NOMO-1 treated with dmso at 0.1 percent for 144 hours (cell line): ENCODE results near the gene SERPINE1.

ENCODE experiments used
- DNase-seq: peaks from one replicate; lab custom pipeline; 2025; ENCODE audit not compliant: unreplicated experiment; lab: John Stamatoyannopoulos, UW

SERPINE1 gene

DNA sequence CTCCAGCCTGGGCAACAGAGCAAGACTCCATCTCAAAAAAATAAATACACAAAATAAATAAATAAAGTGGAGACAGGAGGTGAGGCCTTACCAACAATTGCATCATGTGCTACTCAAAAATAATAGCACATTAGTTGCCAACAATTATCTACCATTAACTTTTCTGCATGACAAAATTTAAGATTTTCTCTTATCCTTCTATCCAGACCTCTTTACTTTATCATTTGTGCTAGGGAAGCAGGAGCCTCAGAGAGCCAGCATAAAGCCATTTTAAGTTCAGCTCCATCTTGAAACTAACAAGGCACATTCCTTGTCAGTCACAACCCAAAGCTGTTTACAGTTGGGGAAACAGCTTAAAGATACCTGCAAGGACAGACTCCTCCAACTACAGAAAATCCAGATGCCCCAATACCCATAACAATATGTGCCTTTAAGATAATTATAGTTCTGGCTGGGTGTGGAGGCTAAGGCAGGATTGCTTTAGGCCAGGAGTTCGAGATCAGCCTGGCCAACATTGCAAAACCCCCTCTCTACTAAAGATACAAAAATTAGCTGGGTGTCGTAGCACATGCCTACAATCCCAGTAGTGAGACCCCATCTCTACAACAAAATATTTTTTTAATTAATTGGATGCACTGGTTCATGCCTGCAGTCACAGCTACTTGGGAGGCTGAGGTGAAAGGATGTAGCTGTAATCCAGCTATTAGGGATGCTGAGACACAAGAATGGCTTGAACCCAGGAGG lies 25.2 kb downstream of the SERPINE1 start:
- no peak for DNase-seq

DNA sequence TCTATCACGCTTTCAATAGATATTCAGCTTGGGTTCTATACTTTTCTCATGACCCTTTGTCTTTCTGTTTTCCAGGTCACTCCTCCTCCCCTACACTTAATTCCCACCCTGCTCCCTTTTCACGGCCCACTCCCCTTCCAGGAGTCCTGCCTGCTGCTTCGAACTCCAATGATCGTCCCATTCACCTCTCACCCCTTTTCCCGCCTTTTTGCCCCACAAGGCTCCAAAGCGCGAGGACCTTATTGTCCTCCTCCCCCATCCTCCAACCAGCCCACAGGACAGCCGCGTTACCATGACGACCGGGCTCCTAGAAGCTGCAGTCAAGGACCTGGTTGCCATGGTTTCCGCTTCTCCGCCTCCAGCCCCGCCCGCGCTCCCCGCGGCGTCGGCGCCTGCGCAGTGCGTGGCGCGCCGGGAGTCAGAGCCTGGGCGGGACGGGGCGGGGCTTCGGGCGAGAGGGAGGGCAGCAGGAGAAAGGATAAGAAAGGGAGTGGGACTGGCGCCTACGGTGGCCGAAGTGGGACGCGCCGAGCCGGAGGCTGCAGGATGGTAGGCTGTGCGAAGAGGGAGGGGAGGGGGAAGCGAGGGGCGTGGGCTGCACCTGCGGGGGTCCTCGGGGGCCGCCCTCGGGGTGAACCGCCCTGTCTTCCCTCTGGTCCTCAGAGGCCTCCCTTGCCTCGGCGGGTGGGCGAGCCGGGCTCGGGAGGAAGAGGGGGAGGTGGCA lies 27.2 kb downstream of the SERPINE1 start, which contains the start of gene AP1S1:
TSS of gene AP1S1 (plus strand) at position 508 of the 724 bp plus-strand sequence. CDS start at position 547, 39 bp downstream.
- peak; percentile 91 for DNase-seq

DNA sequence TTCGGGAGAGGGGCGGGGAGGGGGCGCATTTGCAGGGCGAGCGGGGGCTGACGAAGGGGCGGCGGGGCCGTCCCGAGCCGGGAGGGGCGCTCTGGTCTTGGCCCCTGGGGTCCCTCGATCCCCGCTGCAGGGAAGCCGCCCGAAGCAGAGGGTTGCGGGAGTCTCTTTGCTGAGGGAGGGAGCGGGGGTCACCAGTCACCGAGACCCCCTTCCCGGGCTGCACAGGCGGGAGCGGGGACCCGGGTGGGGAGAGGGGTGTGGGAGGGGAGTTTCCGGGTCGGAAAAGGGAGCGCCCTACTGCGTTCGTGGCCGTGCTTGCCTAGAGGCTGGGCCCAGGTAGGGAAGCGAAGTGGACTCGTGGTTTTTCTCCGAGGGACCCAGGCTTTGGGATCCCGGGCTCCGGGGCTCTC lies 27.8 kb downstream of the SERPINE1 start:
- no peak for DNase-seq

DNA sequence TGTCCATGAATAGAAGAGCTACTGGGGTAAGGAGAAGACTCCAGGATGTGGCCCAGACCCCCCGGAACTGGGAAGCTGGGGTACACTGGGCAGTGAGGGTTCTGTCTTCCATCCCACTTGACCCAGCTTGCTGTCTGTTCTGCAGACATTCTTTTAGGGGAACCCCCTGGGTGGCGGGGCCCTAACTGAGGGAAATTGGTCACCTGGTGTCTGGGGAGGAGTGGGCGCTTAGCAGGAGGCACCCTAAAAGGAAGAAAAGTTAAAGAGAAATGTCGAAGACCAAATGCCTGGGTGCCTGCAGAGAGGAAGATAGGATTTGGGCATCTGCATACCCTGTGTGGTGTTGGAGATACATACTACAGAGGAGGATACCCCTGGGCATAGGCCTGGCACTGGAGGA lies 28.4 kb downstream of the SERPINE1 start:
- no peak for DNase-seq

DNA sequence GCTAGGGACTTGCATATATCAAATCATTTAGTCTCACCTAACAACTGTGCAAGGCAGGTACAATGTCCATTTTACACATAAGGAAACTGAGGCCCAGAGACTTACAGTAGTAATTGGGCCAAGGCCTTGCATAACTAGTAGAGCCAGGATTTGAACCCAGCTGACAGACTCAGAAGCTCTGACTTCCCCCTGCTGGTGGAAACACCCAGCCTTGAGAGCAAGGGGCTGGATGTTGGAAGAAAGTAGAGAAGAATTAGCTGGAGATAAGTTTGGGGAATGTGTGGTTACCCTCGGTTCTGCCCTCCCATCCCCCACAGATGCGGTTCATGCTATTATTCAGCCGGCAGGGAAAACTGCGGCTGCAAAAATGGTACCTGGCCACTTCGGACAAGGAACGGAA lies 29.4 kb downstream of the SERPINE1 start:
- DNase-seq, result no peak

DNA sequence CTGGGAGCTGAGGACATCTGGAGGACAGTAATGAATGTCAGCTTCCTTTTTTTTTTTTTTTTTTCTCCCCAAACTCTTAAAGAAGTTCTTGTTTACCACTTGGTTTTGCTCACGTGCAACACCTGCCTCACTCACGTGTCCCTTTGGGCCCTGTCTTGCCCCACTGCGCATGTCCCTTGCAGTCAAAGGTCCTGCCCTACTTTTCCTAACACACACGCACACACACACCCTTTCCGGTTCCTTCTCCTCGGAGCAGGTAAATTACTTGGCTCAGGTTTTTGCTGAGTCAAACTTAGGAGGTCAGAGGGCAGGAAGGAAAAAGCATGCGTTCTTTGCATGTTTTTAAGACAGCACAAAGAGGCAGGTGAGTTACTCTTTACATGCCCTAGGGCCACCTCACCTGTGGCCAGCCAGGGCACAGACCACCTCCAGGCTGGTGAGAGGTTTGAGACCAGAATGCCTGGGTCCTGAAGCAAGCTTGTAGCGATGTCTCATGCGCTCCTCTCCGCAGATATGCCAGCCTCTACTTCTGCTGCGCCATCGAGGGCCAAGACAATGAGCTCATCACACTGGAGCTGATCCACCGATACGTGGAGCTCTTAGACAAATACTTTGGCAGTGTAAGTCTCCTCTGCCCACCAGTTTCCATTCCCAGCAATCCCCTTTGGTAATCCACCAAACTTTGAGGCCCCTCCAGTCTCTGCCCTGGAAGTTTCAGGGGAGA lies 30.1 kb downstream of the SERPINE1 start:
- DNase-seq, result no peak

DNA sequence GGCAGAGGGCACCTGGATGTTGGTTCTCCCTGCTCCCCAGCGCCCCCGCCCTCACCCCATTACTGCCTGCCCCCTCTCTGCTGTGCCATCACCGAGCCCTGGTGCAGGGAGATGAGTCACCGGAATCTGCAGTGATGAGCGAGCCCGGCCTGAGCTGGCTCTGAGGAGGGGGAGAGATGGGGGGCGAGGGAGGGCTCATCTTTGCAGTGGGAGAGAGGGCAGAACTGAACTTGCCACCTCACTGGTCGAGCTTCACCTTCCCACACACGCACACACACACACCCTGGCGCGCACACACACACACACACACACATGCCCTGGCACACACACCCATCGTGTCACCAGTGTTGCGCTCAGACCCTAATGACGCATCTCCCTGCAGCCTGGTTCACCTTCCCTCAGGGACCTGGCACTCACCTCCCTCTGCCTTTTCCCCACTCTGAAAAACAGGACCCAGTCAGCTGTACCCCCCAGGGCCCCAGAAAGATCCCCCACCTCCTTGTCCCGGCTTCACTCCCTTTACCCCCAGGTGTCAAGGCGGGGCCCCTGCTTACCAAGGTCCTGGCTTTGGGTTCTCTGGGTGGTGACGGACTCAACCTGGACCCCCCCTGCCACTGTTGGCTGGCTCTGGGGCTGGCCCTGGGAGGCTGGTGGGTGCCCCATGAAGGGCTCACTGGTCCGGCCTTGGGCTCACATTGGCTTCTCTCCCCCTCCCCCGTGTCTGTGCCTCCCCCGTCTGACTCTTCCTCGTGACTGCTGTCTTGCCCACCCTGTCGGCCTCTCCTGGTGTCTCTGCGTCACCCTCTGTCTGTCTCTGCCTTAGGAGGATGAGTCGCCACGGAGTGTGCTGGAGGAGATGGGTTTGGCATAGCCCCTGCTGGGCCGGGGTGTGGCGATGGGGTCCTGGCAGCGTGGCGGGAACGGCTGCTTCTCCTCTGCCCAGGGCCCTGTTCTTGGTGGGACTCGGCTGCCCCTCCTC lies 33.1 kb downstream of the SERPINE1 start:
- DNase-seq, result no peak

DNA sequence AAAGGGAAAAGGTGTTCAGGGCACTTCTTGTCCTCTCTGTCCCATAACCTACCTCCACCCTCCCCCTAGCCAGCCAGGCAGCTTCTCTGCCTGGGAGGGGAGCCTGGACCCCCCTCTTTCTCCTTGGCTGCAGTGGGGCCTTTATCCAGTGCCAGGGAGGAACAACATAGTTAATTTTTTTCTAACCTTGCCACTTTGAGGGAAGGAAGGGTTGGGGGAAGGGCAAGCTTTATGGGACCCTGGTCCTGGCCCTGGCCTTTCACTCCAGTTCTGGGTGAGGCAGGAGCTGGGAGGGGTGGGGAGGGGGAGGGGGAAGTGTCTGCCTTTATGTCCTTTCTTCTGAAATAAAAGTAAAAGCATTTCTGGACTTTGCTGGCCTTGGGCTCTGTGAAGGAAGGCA lies 34.0 kb downstream of the SERPINE1 start:
- DNase-seq, result no peak

DNA sequence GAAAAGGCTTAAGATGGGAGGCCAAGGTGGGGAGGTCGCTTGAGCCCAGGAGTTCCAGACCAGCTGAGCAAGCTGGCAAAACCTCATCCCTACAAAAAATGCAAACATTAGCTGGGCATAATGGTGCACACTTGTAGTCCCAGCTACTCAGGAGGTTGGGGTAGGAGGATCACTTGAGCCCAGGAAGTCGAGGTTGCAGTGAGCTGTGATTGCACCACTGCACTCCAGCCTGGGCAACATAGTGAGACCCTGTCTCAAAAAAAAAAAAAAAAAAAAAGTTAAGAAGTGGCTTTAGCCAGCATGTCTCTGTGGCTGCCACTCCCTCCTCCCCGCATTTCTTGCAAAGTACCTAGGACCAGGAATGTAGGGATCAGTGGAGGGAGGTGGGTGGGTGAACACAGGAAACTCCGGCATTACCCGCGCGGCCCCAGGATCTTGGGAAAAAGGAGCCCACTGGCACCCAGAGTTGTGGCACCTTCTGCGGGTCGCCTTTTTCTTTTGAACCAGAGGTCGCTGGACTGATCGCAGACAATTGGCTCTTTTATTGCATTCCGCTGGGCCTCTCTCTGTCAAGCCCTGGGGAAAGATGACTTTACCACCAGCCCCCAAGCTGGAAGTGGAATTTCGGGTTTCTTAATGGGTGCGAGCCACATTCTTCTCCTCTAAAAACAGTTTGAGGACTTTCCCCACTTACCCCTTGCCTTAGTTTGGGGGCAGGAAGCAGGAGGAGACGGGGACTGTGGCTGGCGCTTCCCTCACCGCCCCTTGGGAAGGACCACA lies 35.0 kb downstream of the SERPINE1 start:
- DNase-seq, result no peak

DNA sequence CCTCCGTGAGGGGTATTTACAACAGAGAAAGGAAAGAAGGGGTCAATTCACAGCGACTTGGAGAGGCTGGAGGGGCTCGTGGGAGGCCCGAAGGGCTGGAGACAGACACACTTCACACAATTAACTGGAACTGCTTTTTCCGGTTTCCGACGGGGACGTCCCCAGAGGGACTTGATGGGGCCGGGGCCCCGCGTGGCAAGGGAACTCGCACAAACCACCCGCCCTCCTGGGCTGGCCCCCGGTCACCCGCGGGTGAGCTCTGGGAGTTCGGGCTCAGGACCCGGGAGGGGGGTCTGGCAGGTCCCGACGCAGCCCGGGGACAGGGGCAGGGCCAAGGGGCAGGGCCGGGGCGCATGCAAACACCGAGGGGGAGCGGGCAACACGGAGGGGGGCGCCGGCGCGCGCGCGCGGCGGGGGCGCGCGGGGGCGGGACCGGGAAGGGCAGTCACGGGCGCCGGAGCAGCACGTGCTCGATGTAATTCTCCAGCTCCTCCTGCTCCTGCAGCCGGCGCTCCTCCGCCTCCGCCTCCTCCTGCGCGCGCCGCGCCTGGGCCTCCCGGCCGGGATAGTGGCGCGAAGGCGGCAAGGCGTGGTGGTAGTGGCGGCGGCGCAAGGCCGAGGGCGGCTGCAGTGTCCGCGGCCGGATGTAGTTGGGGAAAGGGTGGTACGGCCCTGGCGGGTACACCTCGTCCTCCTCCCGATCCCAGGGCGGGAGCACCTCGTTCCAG lies 35.8 kb downstream of the SERPINE1 start:
- DNase-seq, result peak; percentile 23

DNA sequence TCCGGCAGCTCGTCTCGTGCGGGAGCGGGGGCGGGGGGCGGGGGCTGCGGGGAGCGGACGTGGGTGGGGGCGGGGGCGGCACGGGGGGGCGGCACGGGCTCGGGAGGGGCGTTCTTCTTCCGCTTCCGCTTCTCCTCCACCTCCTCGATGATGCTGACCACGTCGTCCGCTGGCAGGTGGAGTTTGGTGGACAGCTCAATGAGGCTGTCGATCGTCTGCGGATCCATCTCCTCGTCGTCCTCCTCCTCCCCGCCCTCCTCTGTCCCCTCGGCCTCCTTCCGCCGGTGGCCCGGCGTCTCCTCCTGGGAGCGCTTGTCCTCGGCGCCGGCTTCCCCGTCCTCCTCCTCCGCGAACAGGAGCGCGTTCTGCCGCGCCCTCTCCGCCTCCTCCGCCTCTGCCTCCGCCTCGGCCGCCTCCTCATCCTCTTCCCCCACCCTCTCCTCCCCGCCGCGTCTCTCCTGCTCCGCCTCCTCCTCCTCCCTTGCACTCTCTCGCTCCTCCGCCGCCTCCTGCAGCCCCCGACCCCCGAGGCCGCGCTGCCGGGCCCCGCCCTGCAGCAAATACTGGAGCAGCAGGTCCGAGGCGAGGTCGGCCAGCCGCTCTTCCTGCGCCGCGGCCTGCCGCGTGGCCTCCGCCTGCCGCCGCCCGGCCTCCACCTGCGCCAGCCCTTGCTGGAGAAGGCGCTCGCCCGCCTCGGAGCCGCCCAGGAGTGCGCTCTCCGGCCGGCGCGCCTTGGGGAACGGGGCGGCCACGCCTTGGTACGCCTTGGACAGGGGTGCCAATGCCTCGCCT lies 36.6 kb downstream of the SERPINE1 start:
- no peak for DNase-seq

DNA sequence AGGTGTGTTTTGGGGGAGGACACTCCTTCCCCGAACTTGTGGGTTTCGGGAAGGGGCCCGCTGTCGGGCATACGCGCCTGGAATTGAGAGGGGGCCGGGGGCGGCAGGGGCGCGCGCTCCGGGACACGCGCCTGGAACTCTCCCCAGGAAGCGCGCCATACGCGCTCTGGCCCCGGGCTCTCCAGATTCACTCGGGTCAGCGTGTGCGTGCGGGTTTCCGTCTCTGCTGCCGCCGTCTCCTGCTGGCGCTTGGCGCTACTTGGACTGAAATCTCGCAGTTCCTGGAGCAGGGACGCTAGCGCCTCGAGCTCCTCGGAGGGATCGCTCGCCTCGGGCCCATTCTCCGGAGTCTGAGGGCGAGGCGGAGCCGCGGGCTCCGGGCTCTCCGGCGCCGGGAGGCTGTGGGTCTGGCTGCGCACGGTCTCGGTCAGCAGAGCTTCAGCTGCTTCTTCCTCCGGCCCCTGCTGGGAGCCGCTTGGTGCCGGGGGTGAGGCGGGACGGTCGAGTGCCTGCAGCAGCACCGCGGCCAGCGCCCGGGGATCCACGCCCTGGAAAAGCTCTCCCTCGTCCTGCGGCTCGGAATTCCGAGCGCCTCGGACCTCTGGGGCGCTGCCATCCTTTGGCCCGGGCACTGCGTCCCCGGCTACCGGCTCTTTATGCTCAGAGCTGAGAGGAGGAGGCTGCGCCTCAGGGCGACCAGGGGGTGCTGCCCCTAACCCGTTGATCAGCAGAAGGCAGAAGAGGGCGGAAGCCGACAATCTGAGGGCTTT lies 37.4 kb downstream of the SERPINE1 start:
- no peak for DNase-seq

DNA sequence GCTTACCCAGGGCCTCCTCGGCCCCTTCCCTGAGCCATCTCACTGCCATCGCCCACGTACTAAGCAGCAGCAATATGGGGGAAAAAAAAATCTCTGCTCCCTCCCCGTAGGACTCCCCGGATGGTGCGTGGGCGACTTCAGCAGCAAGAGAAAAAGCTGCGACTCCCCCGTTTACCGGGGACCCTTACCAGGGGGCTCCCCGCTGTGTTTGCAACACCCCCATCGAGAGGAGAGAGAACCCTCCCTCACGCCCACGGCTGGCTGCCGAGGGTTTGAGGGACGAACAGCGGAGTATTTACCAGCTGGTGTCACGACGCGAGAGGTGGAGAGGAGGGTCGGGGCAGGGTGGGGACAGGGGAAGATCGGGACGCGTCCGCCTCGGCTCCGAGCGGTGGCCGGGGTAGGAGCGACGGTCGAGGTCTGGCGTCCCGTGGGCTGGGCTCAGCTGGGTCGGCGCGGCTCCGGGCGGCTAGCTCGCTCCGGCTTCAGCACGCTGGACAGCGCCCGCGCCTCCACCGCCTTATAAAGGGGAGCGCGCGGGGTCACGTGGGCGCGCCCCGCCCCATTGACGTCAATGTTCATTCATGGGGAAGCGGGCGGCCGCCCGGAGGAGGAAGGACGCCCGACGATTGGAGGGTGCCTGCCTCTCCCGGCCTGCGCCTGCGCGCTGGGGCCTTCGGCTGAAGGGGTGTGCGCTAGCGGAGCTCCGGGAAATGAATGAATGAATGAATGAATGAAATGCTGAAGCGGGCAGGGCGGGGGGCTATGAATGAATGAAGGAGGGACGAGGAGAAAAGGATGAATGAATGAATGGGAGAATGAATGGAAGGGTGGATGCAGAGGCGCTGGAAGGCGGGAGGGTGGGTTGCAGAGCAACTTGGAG lies 38.4 kb downstream of the SERPINE1 start, which contains the start of gene VGF:
TSS of gene VGF (minus strand) at position 495 of the 883 bp plus-strand sequence. CDS start 726 bp downstream, outside the sequence.
- DNase-seq, result peak; percentile 97

DNA sequence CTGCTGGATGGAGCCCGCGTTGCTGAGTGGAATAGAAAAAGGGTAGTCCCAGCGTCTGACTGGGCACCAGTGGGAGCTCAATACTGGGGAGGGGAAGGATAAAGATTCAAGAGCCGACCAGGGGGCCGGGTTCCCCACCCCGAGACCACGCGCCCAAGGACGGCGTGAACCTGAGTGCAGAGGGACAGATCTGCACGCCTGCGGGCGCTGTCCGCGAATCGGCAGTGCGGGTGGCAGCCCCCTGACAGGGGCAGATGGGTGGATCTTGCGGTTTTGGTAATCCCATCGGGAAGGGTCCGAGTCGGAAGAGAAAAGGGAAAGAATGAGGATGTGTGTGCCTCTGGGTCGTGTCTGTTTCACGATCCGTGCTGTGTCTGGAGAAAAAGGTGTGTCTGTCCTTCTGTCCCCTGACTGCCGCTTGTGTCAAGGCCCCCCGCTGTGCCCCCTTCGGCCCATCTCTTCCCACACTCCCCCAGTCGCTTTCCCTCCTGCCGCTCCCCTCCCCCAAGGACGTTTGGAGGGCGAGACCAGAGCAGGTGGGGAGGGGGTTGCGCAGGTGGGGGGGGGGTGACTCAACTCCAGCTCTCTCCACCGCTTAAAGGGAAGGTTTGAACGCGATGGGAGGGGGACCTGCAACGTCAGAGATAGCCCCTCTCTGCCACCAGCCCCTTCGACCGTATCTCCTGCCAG lies 39.2 kb downstream of the SERPINE1 start:
- DNase-seq, result no peak

DNA sequence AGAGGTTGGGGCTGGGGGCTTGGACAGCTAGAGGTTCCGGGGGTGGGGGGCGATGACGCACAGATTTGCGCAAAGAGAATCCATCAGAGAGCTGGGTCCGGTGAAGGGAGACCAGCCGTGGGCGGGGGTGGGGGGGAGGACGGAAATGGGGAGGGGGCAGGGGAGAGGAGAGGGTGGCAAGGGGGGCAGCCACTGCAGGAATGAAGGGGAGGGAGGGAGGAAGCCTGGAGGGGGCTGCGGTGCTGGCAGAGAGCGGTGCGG lies 39.7 kb downstream of the SERPINE1 start:
- DNase-seq, result no peak
